HepG2 (cell line): ENCODE measurements around the gene DENND1C. TPM values are rescaled to one million over a fixed set of nuclear protein-coding genes. Genes with fewer than 3 reads are reported as not detected.

Experiments used
- BORCS8-MEF2B ChIP-seq: sonication (generic); formaldehyde crosslinking; IDR thresholded peaks from 2 replicates; pipeline ENCODE4 v1.8.0; 2022; ENCODE audit warnings: mild to moderate bottlenecking, missing genetic modification reagents
- CBFB ChIP-seq: sonication (generic); formaldehyde crosslinking; IDR thresholded peaks from 2 replicates; pipeline ENCODE4 v1.4.0; 2020; ENCODE audit warnings: missing genetic modification reagents
- KLF9 ChIP-seq: IDR thresholded peaks from 2 replicates; pipeline ENCODE4 v1.6.1; 2016; ENCODE audit warnings: low read depth
- NFE2 ChIP-seq: sonication (generic); formaldehyde crosslinking; IDR thresholded peaks from 2 replicates; pipeline ENCODE4 v1.4.0; 2020; ENCODE audit warnings: missing genetic modification reagents
- NFE2L1 ChIP-seq: sonication (generic); formaldehyde crosslinking; IDR thresholded peaks from 2 replicates; pipeline ENCODE4 v1.4.0; 2020; ENCODE audit warnings: missing genetic modification reagents, mild to moderate bottlenecking, borderline replicate concordance
- NFYC ChIP-seq: IDR thresholded peaks from 2 replicates; pipeline ENCODE4 v1.6.1; 2016; ENCODE audit warnings: missing genetic modification reagents, missing compliant biosample characterization
- POLR2G ChIP-seq: fragments of 200-400 bp; formaldehyde crosslinking; IDR thresholded peaks from 2 replicates; pipeline ENCODE4 v1.6.1; 2018; ENCODE audit warnings: mild to moderate bottlenecking, low read depth, low read length, moderate library complexity
- TMF1 ChIP-seq: sonication (generic); formaldehyde crosslinking; IDR thresholded peaks from 2 replicates; pipeline ENCODE4 v1.8.1; 2022; ENCODE audit warnings: low read depth, missing genetic modification reagents
- TRIM24 ChIP-seq: sonication (generic); formaldehyde crosslinking; IDR thresholded peaks from 2 replicates; pipeline ENCODE4 v1.8.0; 2022; ENCODE audit warnings: mild to moderate bottlenecking, missing genetic modification reagents
- ZNF12 ChIP-seq: sonication (generic); formaldehyde crosslinking; IDR thresholded peaks from 2 replicates; pipeline ENCODE4 v1.5.0; 2020; ENCODE audit warnings: missing genetic modification reagents
- ZNF720 ChIP-seq: sonication (generic); formaldehyde crosslinking; IDR thresholded peaks from 2 replicates; pipeline ENCODE4 v1.4.0; 2020; ENCODE audit warnings: missing genetic modification reagents
- ZNF737 ChIP-seq: sonication (generic); formaldehyde crosslinking; IDR thresholded peaks from 2 replicates; pipeline ENCODE4 v1.5.0; 2020; ENCODE audit warnings: missing genetic modification reagents, mild to moderate bottlenecking, borderline replicate concordance
- polyA plus RNA-seq, 8 experiments: library from polyadenylated mRNA; depleted of rRNA in 3 of 8; stranded (reverse) in 7 of 8; unstranded in 1 of 8; fragments of >200 nt; fragmentation: Illumina TruSeq in 4 of 8; extraction: Trizol in 4 of 8; gene quantifications; 2 replicates each; pipeline versions ENCODE4 v1.2.1 to v1.2.3, GENCODE V29; 2011 to 2016; ENCODE audit warnings: low read depth in 4 of 8, missing spikeins in 1 of 8, mixed read lengths in 1 of 8; ENCODE audit not compliant: insufficient read depth in 1 of 8
- total RNA-seq, 5 experiments: library from RNA; depleted of rRNA; stranded (reverse); fragments of >200 nt; fragmentation: Illumina TruSeq; extraction: Trizol; gene quantifications; 2 replicates each; pipeline ENCODE4 v1.2.3, GENCODE V29; 2016; ENCODE audit warnings: low read depth in 1 of 5
- TF ChIP-seq, protein P1 (sequence below): sonication (generic); formaldehyde crosslinking; IDR thresholded peaks from 2 replicates; pipeline ENCODE4 v1.8.0; 2022; ENCODE audit warnings: mild to moderate bottlenecking, missing genetic modification reagents
- TF ChIP-seq, protein P2 (sequence below): sonication (generic); formaldehyde crosslinking; IDR thresholded peaks from 2 replicates; pipeline ENCODE4; 2020; ENCODE audit warnings: missing genetic modification reagents, mild to moderate bottlenecking, borderline replicate concordance
- TF ChIP-seq, protein P3 (sequence below): fragments of 450-650 bp; IDR thresholded peaks from 2 replicates; pipeline ENCODE4 v1.6.1; 2016
- TF ChIP-seq, protein P4 (sequence below): sonication (generic); formaldehyde crosslinking; IDR thresholded peaks from 2 replicates; pipeline ENCODE4 v1.4.0; 2020; ENCODE audit warnings: mild to moderate bottlenecking, missing genetic modification reagents

DENND1C gene
- total and polyA plus RNA-seq, 2 of the 13 experiments (the other 11 are each of a cell fraction or from before 2014, with no cell fraction given) = 0.04 to 0.73 TPM

DNA sequence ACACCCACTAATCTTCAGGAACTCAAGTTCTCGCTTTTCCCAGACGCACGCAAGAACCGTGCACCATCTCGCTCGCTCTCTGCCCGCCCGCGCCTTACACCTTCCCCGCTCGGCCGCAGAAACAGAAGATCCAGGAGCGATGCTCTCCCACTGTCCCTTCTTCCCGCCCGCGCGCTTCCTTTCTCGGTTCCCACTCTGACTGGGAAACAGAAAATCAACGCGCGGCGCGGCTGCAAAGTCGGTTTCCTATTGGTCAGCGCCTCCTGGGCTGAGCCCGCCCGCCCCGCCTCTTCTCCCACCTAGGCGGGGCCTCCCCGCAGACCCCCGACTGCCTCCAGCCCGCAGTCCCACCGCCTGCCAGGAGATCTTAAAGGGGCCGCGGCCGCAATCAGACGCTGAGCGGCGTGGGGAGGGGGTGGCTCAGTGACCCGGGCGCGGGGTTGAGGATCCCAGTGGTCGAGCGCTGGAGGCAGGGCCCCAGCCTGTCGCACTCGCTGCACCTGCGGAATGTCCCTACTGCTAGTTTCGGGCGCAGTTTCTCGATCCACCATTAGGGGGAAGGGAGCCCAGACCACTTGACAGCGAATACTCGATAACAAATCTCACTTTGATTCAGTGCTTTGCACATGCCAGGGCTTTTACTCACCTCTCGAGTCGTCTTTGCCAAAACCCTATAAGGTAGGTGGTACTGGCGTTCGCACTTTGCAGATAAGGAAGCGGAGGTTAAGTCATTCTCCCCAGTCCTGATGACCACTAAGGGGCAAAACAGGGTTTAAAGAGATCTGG, 21.3 kb downstream of the DENND1C start (continued):
- TF ChIP-seq, protein P1, sequence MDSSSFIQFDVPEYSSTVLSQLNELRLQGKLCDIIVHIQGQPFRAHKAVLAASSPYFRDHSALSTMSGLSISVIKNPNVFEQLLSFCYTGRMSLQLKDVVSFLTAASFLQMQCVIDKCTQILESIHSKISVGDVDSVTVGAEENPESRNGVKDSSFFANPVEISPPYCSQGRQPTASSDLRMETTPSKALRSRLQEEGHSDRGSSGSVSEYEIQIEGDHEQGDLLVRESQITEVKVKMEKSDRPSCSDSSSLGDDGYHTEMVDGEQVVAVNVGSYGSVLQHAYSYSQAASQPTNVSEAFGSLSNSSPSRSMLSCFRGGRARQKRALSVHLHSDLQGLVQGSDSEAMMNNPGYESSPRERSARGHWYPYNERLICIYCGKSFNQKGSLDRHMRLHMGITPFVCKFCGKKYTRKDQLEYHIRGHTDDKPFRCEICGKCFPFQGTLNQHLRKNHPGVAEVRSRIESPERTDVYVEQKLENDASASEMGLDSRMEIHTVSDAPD (CRISPR knock-in tag) = no peak
- TF ChIP-seq CBFB (CRISPR knock-in tag) (0 out of 2 replicates have a peak, but pooled peaks have one; percentile 17), KLF9 (CRISPR knock-in tag) (0 out of 2 replicates have a peak, but pooled peaks have one; percentile 40), NFYC (CRISPR knock-in tag) (peak; percentile 86), BORCS8-MEF2B (CRISPR knock-in tag) (no peak), NFE2 (CRISPR knock-in tag) (no peak), POLR2G (peak; percentile 49; the same call in 1 of the 2 replicates), ZNF12 (CRISPR knock-in tag) (0 out of 2 replicates have a peak, but pooled peaks have one; percentile 40), TRIM24 (CRISPR knock-in tag) (no peak), ZNF737 (CRISPR knock-in tag) (no peak), TMF1 (CRISPR knock-in tag) (peak; percentile 79), ZNF720 (no peak), NFE2L1 (CRISPR knock-in tag) (no peak)
- TF ChIP-seq, protein P2, sequence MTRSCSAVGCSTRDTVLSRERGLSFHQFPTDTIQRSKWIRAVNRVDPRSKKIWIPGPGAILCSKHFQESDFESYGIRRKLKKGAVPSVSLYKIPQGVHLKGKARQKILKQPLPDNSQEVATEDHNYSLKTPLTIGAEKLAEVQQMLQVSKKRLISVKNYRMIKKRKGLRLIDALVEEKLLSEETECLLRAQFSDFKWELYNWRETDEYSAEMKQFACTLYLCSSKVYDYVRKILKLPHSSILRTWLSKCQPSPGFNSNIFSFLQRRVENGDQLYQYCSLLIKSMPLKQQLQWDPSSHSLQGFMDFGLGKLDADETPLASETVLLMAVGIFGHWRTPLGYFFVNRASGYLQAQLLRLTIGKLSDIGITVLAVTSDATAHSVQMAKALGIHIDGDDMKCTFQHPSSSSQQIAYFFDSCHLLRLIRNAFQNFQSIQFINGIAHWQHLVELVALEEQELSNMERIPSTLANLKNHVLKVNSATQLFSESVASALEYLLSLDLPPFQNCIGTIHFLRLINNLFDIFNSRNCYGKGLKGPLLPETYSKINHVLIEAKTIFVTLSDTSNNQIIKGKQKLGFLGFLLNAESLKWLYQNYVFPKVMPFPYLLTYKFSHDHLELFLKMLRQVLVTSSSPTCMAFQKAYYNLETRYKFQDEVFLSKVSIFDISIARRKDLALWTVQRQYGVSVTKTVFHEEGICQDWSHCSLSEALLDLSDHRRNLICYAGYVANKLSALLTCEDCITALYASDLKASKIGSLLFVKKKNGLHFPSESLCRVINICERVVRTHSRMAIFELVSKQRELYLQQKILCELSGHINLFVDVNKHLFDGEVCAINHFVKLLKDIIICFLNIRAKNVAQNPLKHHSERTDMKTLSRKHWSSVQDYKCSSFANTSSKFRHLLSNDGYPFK = peak; percentile 51; the same call in 1 of the 2 replicates
- TF ChIP-seq, protein P3, sequence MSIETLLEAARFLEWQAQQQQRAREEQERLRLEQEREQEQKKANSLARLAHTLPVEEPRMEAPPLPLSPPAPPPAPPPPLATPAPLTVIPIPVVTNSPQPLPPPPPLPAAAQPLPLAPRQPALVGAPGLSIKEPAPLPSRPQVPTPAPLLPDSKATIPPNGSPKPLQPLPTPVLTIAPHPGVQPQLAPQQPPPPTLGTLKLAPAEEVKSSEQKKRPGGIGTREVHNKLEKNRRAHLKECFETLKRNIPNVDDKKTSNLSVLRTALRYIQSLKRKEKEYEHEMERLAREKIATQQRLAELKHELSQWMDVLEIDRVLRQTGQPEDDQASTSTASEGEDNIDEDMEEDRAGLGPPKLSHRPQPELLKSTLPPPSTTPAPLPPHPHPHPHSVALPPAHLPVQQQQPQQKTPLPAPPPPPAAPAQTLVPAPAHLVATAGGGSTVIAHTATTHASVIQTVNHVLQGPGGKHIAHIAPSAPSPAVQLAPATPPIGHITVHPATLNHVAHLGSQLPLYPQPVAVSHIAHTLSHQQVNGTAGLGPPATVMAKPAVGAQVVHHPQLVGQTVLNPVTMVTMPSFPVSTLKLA = no peak
- TF ChIP-seq, protein P4, sequence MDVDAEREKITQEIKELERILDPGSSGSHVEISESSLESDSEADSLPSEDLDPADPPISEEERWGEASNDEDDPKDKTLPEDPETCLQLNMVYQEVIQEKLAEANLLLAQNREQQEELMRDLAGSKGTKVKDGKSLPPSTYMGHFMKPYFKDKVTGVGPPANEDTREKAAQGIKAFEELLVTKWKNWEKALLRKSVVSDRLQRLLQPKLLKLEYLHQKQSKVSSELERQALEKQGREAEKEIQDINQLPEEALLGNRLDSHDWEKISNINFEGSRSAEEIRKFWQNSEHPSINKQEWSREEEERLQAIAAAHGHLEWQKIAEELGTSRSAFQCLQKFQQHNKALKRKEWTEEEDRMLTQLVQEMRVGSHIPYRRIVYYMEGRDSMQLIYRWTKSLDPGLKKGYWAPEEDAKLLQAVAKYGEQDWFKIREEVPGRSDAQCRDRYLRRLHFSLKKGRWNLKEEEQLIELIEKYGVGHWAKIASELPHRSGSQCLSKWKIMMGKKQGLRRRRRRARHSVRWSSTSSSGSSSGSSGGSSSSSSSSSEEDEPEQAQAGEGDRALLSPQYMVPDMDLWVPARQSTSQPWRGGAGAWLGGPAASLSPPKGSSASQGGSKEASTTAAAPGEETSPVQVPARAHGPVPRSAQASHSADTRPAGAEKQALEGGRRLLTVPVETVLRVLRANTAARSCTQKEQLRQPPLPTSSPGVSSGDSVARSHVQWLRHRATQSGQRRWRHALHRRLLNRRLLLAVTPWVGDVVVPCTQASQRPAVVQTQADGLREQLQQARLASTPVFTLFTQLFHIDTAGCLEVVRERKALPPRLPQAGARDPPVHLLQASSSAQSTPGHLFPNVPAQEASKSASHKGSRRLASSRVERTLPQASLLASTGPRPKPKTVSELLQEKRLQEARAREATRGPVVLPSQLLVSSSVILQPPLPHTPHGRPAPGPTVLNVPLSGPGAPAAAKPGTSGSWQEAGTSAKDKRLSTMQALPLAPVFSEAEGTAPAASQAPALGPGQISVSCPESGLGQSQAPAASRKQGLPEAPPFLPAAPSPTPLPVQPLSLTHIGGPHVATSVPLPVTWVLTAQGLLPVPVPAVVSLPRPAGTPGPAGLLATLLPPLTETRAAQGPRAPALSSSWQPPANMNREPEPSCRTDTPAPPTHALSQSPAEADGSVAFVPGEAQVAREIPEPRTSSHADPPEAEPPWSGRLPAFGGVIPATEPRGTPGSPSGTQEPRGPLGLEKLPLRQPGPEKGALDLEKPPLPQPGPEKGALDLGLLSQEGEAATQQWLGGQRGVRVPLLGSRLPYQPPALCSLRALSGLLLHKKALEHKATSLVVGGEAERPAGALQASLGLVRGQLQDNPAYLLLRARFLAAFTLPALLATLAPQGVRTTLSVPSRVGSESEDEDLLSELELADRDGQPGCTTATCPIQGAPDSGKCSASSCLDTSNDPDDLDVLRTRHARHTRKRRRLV (CRISPR knock-in tag) = no peak
